ENCODE results near the gene VWA5B2.

Gene VWA5B2

GRCh38 chr3:184227481-184227935, 1.9 kb upstream of the VWA5B2 start:
- peak; percentile 53 for DNase-seq

DNA sequence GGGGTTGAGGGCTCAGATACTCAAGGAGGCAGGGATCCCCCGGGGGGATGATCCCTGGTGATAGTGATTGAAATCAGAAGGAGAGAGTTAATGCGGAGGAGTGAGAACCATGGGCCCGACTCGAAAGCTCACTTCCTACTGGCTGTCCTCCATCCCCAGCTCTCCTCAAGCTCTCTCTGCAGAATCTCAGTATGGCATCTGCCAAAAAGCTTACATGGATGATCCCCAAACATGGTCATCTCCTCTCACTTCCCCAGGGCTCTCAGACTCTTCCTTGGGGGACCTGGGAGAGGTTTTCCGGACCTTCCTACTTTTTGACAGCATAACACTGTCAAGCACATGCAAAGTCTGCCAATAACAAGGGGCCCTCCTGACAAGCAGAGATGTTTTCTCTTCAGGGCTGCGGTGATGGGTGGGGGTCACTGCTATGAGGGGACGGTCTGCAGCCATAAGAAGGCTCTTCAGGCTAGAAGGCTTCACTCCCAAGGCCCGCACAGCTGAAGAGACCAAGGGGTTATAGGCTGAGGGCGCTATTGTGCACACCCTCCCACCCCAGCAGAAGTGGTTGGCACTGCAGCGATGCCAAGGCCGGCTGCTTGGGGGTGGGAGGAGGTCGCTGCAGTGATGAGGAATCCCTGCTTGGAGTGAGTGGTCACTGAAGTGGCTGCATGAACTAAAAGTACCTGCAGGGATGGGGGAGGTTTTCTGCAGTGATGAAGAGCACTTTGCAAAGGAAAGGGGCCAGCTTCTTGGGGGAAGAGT, 828 bp upstream of the VWA5B2 start:
- DNase-seq = no peak

GRCh38 chr3:184230081-184230602, 757 bp downstream of the VWA5B2 start:
- no peak for DNase-seq

DNA sequence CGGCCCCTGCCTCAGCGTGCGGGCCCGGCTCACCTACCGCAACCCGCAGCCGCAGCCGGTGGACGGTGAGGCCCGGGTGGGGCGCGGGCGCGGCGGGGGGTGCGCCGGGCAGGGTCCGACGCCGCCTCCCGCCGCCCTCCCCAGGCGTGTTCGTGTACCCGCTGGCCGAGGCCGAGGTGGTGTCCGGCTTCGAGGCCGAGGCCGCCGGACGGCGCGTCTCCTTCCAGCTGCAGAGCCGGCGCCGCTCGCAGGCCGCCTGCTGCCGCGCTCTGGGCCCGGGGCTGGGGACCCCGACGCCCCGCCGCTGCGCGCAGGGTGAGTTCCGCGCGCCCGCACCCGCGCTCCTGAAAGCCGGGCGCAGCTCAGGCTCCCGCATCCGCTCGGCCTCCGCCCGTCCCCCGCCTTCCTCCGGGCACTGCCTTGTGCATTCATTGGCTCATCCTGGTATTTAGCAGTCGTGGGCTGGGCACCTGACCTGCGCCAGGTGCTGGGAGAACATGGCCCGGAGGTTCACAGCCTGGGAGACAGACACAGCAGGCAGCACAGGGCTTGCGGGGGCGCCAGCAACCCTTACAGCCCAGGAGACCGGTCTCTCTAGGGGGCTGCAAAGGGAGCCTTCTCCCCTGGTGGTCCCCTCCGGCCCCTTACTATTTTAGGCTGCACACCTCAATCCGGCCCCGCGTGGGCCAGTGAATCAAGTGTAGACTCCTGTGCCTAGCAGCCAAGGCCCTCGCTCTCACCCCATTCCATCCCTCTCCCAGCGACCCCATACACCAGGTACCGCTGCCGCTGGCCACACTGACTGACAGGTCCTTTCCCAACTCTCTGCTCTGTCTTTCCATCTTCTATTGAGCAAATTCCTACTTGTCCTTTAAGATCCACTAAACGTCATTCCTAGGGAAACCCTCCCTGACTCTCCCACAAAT, 1.5 kb downstream of the VWA5B2 start:
- no peak for DNase-seq

GRCh38 chr3:184231671-184232070, 2.3 kb downstream of the VWA5B2 start:
- no peak for DNase-seq

DNA sequence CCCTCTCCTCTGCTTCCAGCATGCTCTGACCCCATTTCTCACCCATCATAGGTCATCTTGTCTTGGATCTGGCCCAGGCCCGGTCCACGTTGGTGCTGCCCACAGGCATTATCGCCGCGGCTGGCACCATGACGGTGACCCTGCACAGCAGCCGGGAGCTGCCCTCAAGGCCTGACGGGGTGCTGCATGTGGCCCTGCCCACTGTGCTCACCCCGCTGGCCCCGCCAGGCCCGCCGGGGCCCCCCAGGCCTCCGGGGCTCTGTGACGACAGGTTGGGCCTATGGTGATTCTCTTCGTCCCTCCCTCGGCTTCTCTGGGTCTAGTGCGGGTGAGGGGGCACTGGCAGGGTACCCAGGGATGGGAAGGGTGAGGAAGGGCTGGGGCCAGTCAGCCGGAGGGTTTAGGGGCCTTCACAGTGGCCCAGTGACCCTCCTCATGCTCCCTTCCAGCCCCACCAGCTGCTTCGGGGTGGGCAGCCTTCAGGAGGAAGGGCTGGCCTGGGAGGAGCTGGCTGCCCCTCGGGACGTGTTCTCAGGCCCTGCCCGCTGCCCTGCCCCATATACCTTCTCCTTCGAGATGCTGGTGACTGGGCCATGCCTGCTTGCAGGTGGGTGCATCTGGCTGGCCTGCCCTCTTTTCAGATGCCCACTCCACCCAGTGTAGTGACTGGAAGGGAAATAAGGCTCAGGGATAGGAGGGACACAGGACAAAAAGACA, 3.9 kb downstream of the VWA5B2 start:
- no peak for DNase-seq

DNA sequence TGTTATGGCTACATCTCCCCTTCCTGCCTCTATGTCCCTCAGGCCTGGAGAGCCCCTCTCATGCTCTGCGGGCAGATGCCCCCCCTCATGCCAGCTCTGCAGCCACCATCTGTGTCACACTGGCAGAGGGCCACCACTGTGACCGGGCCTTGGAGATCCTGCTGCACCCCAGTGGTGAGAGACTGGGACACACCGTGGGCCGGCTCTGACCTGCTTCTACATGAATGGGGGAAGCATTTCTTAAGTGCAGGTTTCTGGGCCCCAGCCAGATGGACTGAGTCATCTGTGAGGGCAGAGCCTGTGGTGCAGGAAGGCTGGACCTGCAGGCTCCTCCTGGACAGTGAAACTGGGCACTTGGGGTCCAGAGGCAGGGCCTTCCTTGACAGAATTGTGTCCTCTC, 4.8 kb downstream of the VWA5B2 start:
- no peak for DNase-seq

GRCh38 chr3:184234671-184235380, 5.4 kb downstream of the VWA5B2 start:
- DNase-seq = no peak

DNA sequence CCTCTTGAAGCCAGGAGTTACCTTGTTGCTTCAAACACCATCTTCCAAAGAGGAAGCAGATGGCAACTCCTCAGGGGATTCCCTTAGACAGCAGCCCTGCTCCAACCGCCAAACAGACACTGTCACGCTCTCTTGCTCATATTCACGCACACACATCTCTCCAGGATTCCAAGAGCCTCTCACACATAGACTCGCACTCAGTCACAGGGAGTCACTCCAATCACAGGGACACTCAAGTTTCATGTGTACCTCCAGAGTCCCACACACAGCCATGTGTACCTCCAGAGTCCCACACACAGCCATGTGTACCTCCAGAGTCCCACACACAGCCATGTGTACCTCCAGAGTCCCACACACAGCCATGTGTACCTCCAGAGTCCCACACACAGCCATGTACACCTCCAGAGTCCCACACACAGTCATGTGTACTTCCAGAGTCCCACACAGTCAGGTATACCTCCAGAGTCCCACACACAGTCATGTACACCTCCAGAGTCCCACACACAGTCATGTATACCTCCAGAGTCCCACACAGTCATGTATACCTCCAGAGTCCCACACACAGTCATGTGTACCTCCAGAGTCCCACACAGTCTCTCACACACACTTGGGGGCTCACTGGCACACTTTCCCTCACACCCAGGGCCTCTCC, 6.1 kb downstream of the VWA5B2 start:
- no peak for DNase-seq

DNA sequence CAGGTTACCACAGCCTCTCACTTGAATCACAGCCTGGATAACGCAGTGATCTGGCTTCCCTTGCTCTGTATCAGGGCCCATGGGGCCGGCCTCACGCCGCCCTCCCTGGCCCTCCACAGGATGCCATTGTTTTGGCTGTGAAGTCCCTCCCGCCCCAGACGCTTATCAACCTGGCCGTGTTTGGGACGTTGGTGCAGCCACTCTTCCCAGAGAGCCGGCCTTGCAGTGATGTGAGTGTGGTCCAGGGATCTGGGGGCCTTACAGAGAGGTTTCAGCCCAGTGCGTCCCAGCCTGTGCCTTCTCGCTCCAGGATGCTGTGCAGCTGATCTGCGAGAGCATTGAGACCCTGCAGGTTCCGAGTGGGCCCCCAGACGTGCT, 6.6 kb downstream of the VWA5B2 start:
- no peak for DNase-seq

DNA sequence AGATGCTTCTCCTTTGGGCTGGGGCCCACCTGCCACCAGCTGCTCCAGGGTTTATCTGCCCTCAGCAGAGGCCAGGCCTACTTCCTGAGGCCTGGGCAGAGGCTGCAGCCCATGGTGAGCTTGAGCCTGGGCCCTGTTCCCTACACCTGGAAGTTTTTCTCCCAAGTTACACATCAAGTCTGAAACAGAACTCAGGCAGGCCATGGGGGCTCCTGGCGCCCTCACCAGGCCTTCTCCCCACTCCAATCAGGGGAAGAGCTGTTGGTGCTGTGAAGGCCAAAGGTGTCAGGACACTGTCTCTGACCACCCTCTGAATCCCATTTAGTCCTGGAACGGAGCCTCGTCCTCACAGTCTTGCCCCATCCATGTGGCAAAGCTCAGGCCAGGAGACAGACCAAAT, 7.3 kb downstream of the VWA5B2 start:
- DNase-seq = no peak

- no peak for DNase-seq
Measured at GRCh38 chr3:184237211-184237610, 7.8 kb downstream of the VWA5B2 start.

GRCh38 chr3:184237807-184238206, 8.4 kb downstream of the VWA5B2 start:
- no peak for DNase-seq

GRCh38 chr3:184238246-184238818, 8.9 kb downstream of the VWA5B2 start:
- DNase-seq = no peak

DNA sequence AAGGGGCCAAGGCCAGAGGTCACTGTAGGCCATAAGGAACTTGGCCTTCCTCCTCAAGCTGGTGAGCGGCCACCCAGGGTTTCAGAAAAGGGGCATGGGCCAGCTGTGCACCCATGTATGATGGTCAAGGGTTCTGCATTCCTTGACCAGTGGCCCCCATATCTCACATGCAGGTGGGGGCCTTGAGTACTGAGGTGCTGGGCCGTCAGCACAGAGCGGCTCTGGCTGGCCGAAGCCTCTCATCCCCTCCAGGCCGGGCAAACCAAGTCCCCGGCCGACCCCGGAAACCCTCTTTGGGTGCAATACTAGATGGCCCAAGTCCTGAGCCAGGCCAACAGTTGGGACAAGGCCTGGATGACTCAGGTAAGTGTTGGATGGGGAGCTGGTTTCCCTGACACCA, 9.8 kb downstream of the VWA5B2 start:
- no peak for DNase-seq

DNA sequence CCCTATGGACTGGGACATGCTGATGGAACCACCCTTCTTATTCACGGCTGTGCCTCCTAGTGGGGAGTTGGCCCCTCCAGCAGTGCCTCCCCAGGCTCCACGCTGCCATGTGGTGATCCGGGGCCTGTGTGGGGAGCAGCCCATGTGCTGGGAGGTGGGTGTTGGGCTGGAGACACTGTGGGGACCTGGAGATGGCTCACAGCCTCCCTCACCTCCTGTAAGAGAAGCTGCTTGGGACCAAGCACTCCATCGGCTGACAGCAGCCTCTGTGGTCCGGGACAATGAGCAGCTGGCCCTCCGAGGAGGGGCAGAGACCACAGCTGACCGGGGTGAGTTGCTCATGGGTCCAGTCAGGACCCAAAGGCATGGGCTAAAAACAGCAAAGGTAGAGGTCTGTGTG, 10.3 kb downstream of the VWA5B2 start:
- DNase-seq = no peak

DNA sequence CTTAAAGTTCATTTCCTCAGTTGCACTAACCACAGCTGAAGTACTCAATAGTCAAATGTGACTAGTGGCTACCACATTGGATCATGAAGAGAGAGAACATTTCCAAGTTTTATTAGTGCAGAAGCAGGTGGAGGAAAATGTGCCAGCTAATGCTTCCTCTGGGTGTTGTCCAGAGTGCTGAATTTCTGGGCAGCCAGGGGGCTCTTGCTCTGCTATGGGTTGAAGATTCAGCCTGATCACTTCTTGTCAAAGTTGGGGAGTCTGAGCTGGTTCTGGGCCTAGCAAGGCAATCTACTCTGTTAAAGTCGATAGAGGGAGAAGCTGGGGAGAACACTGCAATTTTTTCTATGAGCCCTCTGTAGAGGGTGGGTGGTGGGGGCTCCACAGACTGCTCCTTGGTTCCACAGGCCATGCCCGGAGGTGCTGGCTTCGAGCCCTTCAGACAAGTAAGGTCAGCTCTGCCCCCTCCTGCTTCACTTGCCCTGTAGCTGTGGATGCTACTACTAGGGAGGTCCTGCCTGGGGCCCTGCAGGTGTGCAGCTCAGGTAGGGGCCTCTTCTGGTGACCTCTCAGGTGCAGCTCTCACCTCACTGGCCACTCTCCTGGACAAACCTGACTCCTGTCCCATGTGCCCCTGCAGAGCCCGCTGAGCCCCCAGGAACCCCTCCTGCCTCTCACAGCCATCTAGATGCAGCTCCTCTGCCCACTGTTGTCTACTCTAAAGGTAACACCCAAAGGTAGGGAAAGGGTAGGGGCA, 11.2 kb downstream of the VWA5B2 start:
- DNase-seq = no peak

DNA sequence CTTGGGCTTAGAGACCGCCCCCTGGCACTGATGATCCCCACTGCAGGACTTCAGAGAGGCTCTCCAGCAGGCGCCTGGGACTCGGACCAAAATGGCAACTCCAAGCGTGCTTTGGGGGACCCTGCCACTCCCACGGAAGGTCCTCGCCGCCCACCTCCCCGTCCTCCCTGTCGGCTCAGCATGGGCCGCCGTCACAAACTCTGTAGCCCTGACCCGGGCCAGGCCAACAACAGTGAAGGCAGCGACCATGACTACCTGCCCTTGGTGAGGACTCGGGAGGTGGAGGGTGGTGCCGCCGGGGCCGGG, 11.7 kb downstream of the VWA5B2 start:
- no peak for DNase-seq

DNA sequence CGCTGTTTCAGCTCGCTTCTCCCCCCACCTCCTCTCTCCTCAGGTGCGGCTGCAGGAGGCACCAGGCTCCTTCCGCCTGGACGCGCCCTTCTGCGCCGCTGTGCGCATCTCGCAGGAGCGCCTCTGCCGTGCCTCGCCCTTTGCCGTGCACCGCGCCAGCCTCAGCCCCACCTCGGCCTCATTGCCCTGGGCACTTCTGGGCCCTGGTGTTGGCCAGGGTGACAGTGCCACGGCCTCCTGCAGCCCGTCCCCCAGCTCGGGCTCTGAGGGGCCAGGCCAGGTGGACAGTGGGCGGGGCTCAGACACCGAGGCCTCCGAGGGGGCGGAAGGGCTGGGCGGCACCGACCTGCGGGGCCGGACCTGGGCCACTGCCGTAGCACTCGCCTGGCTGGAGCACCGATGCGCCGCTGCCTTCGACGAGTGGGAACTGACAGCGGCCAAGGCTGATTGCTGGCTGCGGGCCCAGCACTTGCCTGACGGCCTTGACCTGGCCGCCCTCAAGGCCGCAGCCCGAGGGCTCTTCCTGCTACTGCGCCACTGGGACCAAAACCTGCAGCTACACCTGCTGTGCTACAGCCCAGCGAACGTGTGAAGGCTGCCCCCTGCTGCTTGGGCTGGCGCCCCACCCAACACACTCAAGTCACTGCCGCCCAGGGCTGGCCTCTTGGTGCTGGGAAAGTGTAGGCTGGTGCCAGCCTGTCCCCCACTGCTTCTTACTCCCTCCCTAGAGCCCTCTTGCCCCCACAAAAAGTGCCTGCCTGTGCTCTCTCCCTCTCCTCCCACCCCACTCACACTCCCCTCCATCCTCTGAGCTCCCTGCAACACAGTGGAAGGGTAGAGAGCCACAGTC, 12.3 kb downstream of the VWA5B2 start:
- no peak for DNase-seq

DNA sequence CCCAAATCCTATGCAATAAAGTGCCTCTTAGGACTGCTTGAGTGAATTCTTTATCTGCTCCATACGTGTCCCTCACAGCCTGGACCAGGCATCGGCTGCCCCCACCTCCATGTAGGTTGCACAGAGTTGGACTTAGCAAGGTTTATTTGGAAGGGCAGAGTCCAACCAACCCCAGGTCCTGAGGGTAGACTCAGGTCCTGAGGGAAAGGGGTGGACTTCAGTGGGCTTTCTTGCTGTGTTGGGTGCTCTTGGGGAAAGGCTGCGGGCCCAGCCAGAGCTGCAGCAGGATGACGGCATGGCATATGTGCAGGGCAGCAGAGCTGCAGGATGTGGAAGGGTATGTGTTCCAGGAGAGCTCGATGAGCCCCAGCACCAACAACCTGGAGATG, 12.9 kb downstream of the VWA5B2 start:
- no peak for DNase-seq
